ENCODE measurements around the gene PRKCE.

Gene PRKCE

DNA sequence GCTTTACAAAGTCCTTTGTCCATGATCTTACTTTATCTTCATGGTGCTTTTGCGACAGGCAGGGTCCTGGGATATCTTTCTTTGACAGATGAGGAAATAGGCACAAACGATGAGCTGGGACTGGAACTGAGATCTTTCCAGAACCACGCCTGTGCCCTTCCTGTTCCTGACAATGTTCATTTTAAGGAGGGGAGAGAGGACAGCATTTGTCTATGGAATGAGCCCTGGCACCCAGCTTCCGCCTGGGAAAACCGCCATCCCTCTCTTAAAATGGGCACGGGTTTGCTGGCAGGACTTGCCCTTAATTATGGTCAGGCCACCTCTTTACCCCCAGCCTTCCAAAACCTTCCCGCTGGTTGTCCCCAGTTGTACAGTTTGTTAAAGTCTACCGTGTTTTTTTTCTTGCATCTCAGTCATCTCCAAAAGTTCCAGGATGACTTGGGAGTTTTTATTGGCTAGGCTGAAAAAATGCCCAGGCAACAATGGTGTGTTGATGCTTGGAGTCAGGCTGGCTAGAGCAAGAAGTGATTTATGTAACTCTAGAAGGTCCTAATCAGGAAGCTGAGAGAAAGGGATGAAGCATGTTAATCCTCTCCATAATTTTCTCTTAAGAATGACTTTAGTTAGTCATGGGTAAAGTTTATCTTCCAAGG, 380.8 kb downstream of the PRKCE start:
- no peak for DNase-seq (ENCODE audit: low read depth in 1 of 2, low spot score in 1 of 2)
- in situ Hi-C loops (cut with HindIII; ENCODE audit: low pct_unique_long_range_greater_than_20kb, low sequenced_read_pairs) = no loop called here
- no peak for TF ChIP-seq JUND (IDR thresholded peaks at IDR 0.05; ENCODE audit: low read depth)

DNA sequence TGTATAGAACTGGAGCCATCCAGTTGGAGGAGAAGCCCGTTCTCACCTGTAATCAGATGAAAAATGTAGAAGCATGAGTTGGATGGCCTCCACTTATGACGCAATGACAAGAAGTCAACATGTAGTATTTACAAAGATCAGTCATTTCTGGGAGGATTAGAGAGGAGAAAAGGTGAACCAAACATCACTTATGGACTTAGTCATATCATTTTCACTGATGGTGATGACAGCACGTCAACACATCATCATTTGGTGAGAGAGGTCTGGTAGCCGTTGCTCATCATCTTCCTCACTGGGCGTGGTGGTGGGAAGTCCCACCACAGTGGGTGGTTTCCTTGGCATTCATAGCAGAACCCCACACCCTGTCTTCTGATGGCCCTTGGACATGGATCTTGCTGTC, 381.5 kb downstream of the PRKCE start:
- in situ Hi-C loops (cut with HindIII; ENCODE audit: low pct_unique_long_range_greater_than_20kb, low sequenced_read_pairs) = no loop called here
- no peak for TF ChIP-seq JUND (IDR thresholded peaks at IDR 0.05; ENCODE audit: low read depth)
- DNase-seq (ENCODE audit: low read depth in 1 of 2, low spot score in 1 of 2) = peak in 1 of 2 experiments; percentile 33

DNA sequence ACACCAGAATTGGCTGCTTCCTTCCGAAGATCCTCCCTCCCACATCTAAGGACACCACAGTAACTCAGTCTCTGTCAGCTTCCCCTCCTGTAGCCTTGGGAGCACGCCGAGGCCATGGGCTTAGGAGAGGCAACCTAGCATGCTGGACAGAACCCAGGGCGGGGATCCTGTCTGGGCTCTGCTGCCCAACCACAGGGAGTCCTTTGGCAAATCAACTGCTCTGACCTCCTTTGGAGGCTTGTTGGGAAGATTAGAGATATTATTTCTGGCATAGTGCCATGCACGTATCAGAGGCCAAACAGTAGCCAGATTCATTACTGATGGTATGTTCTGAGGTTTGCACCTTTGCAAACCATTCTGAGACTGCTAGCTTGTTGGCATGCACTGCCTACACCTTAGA, 383.1 kb downstream of the PRKCE start:
- TF ChIP-seq JUND (IDR thresholded peaks at IDR 0.05; ENCODE audit: low read depth) = no peak
- no peak for DNase-seq (ENCODE audit: low read depth in 1 of 2, low spot score in 1 of 2)
- in situ Hi-C loops (cut with HindIII; ENCODE audit: low pct_unique_long_range_greater_than_20kb, low sequenced_read_pairs) = no loop called here

DNA sequence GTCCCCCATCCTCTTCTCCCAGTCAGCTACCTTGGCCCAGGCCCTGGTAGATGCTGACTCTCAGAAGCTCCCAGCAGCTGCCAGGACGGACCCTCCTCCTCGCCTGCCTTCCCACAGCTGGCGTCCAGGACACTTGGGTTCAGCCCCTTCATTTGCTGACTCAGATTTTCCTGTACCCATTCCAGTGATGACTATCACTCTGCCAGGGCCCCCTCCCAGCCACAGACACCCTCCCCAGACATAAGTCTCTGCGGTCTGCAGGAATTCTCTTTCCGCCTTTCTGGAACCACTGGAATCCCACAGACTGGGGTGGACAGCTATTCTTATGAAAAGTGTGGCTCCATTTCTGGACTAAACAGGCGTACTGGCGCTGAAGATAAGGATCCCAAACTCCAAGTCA, 385.5 kb downstream of the PRKCE start:
- DNase-seq (ENCODE audit: low read depth in 1 of 2, low spot score in 1 of 2) = no peak

DNA sequence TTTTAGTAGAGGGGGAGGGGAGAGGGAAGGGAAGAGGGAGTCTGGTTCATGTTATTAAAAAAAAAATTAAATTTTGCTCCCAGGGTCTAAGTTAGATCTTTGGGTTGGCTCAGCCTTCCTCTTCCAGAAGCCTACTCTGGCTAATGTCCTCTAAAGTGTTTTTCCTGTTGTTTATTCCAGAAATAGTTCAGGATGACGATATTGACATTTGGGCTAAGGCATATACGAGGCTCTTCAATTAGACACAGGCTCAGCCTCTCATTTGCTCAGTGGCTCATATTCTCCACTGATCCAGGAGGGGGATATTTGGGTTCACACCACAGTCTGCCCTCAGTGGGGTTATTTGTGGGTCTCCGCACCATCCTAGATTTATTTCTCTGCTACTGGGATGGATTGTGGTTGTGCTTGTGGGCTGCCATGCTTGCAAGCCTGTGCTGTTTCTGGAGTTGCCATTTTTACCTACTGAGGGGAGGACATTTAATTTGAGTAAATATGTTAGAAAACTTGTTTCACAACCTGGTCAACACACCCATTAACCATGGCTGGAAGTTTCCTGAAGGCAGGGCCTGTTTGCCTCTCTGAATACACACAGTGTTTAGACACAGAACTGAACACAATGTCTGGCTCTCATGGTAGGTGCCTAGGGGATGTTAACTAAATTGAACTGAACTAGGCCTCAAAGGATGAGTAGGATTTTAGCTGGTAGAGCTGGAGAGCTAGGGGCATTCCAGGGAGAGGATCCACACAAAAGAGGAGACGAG, 388.2 kb downstream of the PRKCE start:
- in situ Hi-C loops (cut with HindIII; ENCODE audit: low pct_unique_long_range_greater_than_20kb, low sequenced_read_pairs) = no loop called here
- TF ChIP-seq JUND (IDR thresholded peaks at IDR 0.05; ENCODE audit: low read depth) = no peak
- DNase-seq (ENCODE audit: low read depth in 1 of 2, low spot score in 1 of 2) = no peak

More for the DNA sequence above, 385.5 kb downstream of the PRKCE start:
- TF ChIP-seq JUND (IDR thresholded peaks at IDR 0.05; ENCODE audit: low read depth) = no peak
- in situ Hi-C loops (cut with HindIII; ENCODE audit: low pct_unique_long_range_greater_than_20kb, low sequenced_read_pairs) = no loop called here

DNA sequence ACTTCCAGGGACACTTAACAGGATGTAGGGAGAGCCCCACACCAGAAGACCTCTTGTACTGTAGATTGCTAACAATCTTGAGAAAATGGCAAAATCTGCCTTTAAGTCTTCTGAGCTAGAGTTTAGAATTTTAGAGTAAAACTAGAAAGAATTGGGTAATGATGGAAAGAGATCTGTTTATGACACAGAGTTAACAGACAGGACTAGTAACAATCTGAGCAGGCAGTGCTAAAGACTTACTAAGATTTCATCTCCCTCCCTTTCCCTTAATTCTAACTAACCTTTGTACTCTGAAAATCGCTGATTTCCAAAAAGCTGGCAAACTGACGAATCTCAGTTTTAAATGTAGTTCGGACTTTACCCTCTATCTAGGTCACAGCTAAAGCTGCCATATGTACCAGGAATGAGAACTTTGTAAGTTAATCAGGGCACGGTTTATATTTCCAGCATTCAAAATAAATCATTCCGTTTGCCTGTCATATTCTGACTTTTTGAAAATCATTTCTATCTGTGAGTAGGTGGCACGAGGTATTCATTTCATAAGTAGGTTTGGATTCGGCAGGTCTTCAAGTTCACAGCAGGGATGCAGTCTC, 389.2 kb downstream of the PRKCE start:
- no peak for DNase-seq (ENCODE audit: low read depth in 1 of 2, low spot score in 1 of 2)
- in situ Hi-C loops (cut with HindIII; ENCODE audit: low pct_unique_long_range_greater_than_20kb, low sequenced_read_pairs) = no loop called here
- TF ChIP-seq JUND (IDR thresholded peaks at IDR 0.05; ENCODE audit: low read depth) = no peak

DNA sequence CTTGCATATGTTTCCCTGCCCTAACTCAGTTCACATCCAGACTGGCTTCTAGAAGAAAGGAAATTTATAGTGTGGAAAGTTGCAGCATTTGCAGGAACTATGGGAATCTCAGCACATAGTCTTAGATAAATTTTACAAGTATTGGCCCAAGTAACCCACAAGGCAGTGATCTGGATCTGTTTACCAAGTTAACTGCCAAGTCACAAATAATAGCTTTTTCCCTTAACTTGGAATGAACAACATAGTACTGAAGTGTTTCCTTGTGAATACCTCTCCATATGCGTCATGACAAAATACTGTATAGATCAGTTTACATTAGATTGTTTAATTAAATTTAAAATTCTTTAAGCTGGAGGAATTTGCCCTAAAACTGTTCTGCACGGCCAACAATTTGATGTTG, 390.0 kb downstream of the PRKCE start:
- DNase-seq (ENCODE audit: low read depth in 1 of 2, low spot score in 1 of 2) = peak in 1 of 2 experiments; percentile 88
- in situ Hi-C loops (cut with HindIII; ENCODE audit: low pct_unique_long_range_greater_than_20kb, low sequenced_read_pairs) = no loop called here
- peak; percentile 95 for TF ChIP-seq JUND (IDR thresholded peaks at IDR 0.05; ENCODE audit: low read depth)

DNA sequence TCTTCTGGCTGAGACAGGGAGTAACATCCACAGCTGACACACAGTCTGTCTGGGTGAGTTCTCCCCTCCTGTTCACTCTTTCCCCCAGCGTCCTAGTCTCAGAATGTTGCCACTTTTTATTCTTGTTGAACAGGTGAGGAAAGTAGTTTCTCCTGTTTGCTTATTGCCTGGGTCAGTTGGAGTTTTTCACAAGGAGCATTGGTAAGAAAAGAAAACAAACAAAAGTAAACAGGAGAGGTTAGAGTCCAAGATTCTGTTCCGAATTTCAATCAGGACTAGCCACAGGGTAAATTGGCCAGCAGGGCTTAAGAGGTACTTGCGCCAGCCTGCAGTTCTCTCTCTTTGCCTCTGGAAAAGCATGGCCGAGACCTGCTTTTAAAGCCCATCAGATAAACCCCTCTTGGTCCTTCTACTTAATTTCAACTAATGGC, 390.7 kb downstream of the PRKCE start:
- in situ Hi-C loops (cut with HindIII; ENCODE audit: low pct_unique_long_range_greater_than_20kb, low sequenced_read_pairs) = no loop called here
- peak; percentile 84 for TF ChIP-seq JUND (IDR thresholded peaks at IDR 0.05; ENCODE audit: low read depth)
- peak; percentile 14 to 96 for DNase-seq (ENCODE audit: low read depth in 1 of 2, low spot score in 1 of 2)

DNA sequence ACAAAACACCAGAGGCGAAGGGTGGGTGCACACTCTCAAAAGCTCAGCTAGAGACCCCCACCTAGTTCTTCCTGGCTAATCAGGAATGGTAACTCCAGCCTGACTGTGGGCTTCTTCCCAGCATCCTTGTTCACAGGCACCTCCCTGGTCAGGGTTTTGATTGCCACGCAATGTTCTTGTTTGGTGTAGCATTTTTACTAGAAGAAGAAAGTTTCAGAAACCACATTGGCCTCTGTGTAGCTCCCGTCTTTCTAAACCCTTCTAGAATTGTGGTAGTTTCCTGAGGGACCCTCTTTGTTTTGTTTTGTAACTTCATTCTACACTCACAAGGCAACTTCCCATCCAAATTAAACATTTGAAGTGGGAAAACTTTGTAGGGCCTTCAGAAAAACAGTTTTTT, 391.2 kb downstream of the PRKCE start:
- no peak for TF ChIP-seq JUND (IDR thresholded peaks at IDR 0.05; ENCODE audit: low read depth)
- no peak for DNase-seq (ENCODE audit: low read depth in 1 of 2, low spot score in 1 of 2)
- in situ Hi-C loops (cut with HindIII; ENCODE audit: low pct_unique_long_range_greater_than_20kb, low sequenced_read_pairs) = no loop called here

DNA sequence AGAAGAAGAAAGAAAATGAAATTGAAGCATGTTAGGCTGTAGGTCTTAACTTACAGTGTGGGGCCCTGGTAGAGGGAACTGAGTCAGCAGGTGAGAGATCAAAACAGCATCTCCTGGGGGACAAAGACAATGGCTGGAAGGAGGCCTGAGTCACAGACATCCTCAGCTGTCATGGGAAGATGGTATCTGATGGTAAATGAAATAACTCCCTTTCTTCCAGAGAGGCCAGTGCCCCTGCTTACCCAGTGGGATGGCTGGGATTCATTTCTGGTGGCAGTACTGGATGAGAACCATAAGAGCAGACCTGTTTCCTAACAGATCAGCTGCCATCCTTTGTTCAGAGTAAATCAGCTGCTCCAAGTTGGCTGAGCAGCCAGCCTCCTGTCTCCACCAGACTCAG, 394.4 kb downstream of the PRKCE start:
- TF ChIP-seq JUND (IDR thresholded peaks at IDR 0.05; ENCODE audit: low read depth) = no peak
- no peak for DNase-seq (ENCODE audit: low read depth in 1 of 2, low spot score in 1 of 2)
- in situ Hi-C loops (cut with HindIII; ENCODE audit: low pct_unique_long_range_greater_than_20kb, low sequenced_read_pairs) = no loop called here

DNA sequence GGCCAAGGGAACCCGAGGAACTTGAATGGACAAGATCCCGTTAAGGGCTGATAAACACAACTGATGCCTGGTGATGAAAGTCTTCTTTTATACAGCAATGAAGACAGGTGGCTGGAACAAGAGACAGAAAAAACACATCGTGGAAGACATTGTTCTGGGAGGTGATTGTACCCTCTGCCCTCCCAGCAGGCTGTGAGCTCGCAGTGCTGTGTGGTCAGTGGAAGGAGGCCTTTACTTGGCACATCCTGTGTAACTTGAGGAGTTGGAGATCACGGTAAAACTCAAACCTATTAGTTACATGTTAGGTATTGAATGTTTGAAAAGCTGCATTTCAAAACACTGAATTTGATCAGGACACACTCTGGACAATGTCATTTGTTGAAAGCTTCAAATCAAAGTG, 395.8 kb downstream of the PRKCE start:
- no peak for TF ChIP-seq JUND (IDR thresholded peaks at IDR 0.05; ENCODE audit: low read depth)
- in situ Hi-C loops (cut with HindIII; ENCODE audit: low pct_unique_long_range_greater_than_20kb, low sequenced_read_pairs) = no loop called here
- no peak for DNase-seq (ENCODE audit: low read depth in 1 of 2, low spot score in 1 of 2)

DNA sequence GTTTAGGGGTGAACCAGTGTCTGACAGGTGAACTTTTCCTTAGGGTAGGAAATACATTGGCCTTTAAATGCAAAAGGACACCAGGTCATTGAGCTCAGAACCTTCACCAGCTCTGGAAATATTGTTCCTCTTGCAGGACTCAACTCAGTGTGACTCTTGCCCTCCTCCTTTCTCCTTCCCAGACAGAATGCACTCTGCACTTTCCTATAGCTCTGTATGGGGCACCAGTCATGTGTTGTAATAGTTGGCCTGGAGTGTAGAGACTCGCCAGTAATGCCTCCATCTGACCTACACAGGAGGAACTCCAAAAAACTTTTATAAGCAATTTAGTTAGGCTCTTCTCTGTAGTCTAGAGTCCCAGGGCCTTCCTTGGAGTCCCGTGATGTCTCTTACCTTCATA, 397.2 kb downstream of the PRKCE start:
- TF ChIP-seq JUND (IDR thresholded peaks at IDR 0.05; ENCODE audit: low read depth) = no peak
- DNase-seq (ENCODE audit: low read depth in 1 of 2, low spot score in 1 of 2) = no peak
- in situ Hi-C loops (cut with HindIII; ENCODE audit: low pct_unique_long_range_greater_than_20kb, low sequenced_read_pairs) = no loop called here

DNA sequence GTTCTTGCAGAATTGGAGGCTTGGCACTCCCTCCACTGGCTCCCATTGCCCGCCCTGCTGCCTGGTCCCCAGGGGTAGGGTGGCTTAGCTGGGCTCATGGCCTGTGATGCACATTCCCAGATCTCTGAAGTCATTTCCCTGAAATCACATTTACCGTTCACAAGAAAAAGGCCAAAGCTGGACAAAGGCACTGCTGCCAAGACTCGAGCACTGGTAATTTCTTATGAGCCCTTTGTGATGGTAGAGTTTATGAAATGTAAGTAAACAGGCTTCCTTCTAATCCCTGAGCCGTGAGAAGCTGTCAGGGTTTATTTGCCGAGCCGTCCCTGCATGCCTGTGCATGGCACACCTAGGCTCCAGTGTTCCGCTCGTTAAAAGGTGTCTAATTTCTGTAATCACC, 398.6 kb downstream of the PRKCE start:
- DNase-seq (ENCODE audit: low read depth in 1 of 2, low spot score in 1 of 2) = no peak
- in situ Hi-C loops (cut with HindIII; ENCODE audit: low pct_unique_long_range_greater_than_20kb, low sequenced_read_pairs) = no loop called here
- no peak for TF ChIP-seq JUND (IDR thresholded peaks at IDR 0.05; ENCODE audit: low read depth)
